SU-DHL-6 (cell line): Measurements from ENCODE around the gene SPINT1.

Experiments used
- H2AFZ ChIP-seq: fragments of 200-600 bp; sonication (generic); 2 replicates; pipeline ENCODE4 v1.6.1; 2014; ENCODE audit warnings: low read depth, mild to moderate bottlenecking, moderate library complexity, mixed read lengths, antibody characterized with exemption, low read length; ENCODE audit not compliant: severe bottlenecking
- H3F3A ChIP-seq: fragments of 200-600 bp; shearing (Covaris generic); 2 replicates; pipeline ENCODE4 v1.6.0; 2016; ENCODE audit warnings: antibody characterized with exemption, mild to moderate bottlenecking; ENCODE audit not compliant: insufficient read depth
- H3K27ac ChIP-seq: fragments of 200-600 bp; sonication (generic); 2 replicates; pipeline ENCODE4 v1.5.1; 2016; ENCODE audit warnings: low read depth, mild to moderate bottlenecking, low read length, moderate library complexity, mixed read lengths
- H3K27me3 ChIP-seq: fragments of 200-600 bp; sonication (generic), shearing (Covaris generic); 2 replicates; pipeline ENCODE4 v1.6.0; 2014; ENCODE audit warnings: mild to moderate bottlenecking, low read length
- H3K36me3 ChIP-seq: fragments of 200-600 bp; sonication (generic); 2 replicates; pipeline ENCODE4 v1.6.1; 2014; ENCODE audit warnings: mild to moderate bottlenecking, low read length, mixed read lengths
- H3K4me2 ChIP-seq: fragments of 300-600, 200-600 bp; shearing (Covaris generic), sonication (generic); 2 replicates; pipeline ENCODE4 v1.6.0; 2014; ENCODE audit warnings: low read length, low read depth, mild to moderate bottlenecking; ENCODE audit not compliant: poor library complexity, severe bottlenecking
- H3K4me3 ChIP-seq: fragments of 200-600 bp; sonication (generic); 2 replicates; pipeline ENCODE4 v1.5.1; 2014; ENCODE audit warnings: antibody characterized with exemption, low read length, mild to moderate bottlenecking, mixed read lengths; ENCODE audit not compliant: insufficient read depth, poor library complexity, severe bottlenecking
- H3K79me2 ChIP-seq: fragments of 200-600 bp; sonication (generic); 2 replicates; pipeline ENCODE4 v1.6.1; 2014; ENCODE audit warnings: mild to moderate bottlenecking, low read length, moderate library complexity; ENCODE audit not compliant: insufficient read depth
- H3K9ac ChIP-seq: fragments of 200-600 bp; sonication (generic); 2 replicates; pipeline ENCODE4 v1.7.0; 2014; ENCODE audit warnings: mild to moderate bottlenecking, low read length
- H3K9me2 ChIP-seq: fragments of 200-600 bp; sonication (generic); replicated peaks from 2 replicates; pipeline ENCODE4 v1.6.1; 2014; ENCODE audit warnings: low read length; ENCODE audit not compliant: insufficient read depth
- H3K9me3 ChIP-seq: fragments of 200-600 bp; sonication (generic); 2 replicates; pipeline ENCODE4 v1.6.1; 2014; ENCODE audit warnings: low read length, mixed read lengths; ENCODE audit not compliant: insufficient read depth
- H4K20me1 ChIP-seq: fragments of 200-600 bp; sonication (generic); 2 replicates; pipeline ENCODE4 v1.6.1; 2014; ENCODE audit warnings: low read depth, mild to moderate bottlenecking, antibody characterized with exemption, low read length, moderate library complexity, mixed read lengths
- EZH2phosphoT487 ChIP-seq: fragments of 200-600 bp; sonication (generic), shearing (Covaris generic); conservative IDR thresholded peaks from 2 replicates; pipeline ENCODE4 v1.6.1; 2018; ENCODE audit warnings: mild to moderate bottlenecking, antibody characterized with exemption, low read length, moderate library complexity, mixed read lengths
- TF ChIP-seq, protein P1 (sequence below): fragments of 200-600 bp; sonication (generic); IDR thresholded peaks from one replicate; pipeline ENCODE4 v1.5.1; 2017; ENCODE audit warnings: antibody characterized with exemption, mild to moderate bottlenecking, low read length, moderate library complexity; ENCODE audit not compliant: insufficient read depth, poor library complexity, severe bottlenecking

The SPINT1 gene

GRCh38 chr15:40863660-40864270 lies 19.9 kb downstream of the SPINT1 start:
- H3K79me2 ChIP-seq, result no peaks in the 10 kb centered on the region
- TF ChIP-seq EZH2phosphoT487, result no peak
- TF ChIP-seq, protein P1, sequence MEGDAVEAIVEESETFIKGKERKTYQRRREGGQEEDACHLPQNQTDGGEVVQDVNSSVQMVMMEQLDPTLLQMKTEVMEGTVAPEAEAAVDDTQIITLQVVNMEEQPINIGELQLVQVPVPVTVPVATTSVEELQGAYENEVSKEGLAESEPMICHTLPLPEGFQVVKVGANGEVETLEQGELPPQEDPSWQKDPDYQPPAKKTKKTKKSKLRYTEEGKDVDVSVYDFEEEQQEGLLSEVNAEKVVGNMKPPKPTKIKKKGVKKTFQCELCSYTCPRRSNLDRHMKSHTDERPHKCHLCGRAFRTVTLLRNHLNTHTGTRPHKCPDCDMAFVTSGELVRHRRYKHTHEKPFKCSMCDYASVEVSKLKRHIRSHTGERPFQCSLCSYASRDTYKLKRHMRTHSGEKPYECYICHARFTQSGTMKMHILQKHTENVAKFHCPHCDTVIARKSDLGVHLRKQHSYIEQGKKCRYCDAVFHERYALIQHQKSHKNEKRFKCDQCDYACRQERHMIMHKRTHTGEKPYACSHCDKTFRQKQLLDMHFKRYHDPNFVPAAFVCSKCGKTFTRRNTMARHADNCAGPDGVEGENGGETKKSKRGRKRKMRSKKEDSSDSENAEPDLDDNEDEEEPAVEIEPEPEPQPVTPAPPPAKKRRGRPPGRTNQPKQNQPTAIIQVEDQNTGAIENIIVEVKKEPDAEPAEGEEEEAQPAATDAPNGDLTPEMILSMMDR, result no peak
- H3K27me3 ChIP-seq, result no peaks in the 10 kb centered on the region
- H3K9ac ChIP-seq, result no peak overlapping the region
- H3K9me2 ChIP-seq, result no peaks in the 10 kb centered on the region
- H3K27ac ChIP-seq, result no peak overlapping the region
- H2AFZ ChIP-seq, result no peak overlapping the region
- H3F3A ChIP-seq, result no peaks in the 10 kb centered on the region
- H3K4me2 ChIP-seq, result no peak overlapping the region
- H3K36me3 ChIP-seq, result no peaks in the 10 kb centered on the region
- no peaks in the 10 kb centered on the region for H4K20me1 ChIP-seq
- no peaks in the 10 kb centered on the region for H3K9me3 ChIP-seq
- H3K4me3 ChIP-seq, result no peak overlapping the region

DNA sequence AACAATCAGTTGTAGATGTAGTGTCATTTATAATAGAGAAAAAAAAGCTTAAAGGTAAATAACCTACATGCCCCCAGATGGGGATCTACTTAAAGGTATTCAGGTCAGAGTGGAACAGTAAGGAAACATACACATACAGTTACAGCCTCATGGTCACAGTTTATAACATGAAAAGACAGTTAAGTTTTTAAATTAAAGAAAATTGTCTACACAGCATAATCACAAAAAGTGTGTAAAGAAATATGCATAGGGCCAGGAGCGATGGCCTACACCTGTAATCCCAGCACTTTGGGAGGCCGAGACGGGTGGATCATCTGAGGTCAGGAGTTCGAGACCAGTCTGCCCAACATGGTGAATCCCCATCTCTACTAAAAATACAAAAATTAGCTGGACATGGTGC lies 23.4 kb downstream of the SPINT1 start:
- TF ChIP-seq, protein P1, result no peak
- TF ChIP-seq EZH2phosphoT487, result no peak
- H4K20me1 ChIP-seq, result no peaks in the 10 kb centered on the region
- no peaks in the 10 kb centered on the region for H3K36me3 ChIP-seq
- no peak overlapping the region for H3K9ac ChIP-seq
- no peak overlapping the region for H3K4me3 ChIP-seq
- H3K27me3 ChIP-seq, result no peaks in the 10 kb centered on the region
- H3K9me3 ChIP-seq, result no peaks in the 10 kb centered on the region
- H3K9me2 ChIP-seq, result no peaks in the 10 kb centered on the region
- no peaks in the 10 kb centered on the region for H3K79me2 ChIP-seq
- no peak overlapping the region for H3K27ac ChIP-seq
- H3K4me2 ChIP-seq, result no peak overlapping the region
- no peak overlapping the region for H2AFZ ChIP-seq
- no peaks in the 10 kb centered on the region for H3F3A ChIP-seq

DNA sequence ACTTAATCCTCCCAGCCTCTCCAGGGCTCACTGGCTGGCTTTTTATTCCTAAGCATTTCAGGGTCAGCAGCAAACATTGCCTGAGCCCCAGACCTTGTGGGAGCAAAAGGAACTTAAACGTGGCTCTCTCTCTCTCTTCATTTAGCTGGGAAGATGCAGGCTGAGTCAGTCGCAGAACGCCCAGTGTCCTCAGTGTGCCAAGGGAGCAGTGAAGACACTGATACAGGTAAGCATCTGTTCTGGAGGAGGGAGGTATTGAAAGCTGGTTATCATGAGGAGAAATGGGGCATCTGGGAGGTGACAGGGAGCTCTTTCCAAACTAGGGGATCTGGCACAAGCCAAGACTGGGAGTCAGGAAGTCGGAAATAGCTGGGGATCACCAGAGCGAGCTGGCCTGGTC lies 25.8 kb downstream of the SPINT1 start:
- no peak for TF ChIP-seq EZH2phosphoT487
- TF ChIP-seq, protein P1, result no peak
- Histone ChIP-seq H3K9ac (no peak overlapping the region), H3K79me2 (no peaks in the 10 kb centered on the region), H3K27me3 (no peaks in the 10 kb centered on the region), H3K4me3 (no peak overlapping the region), H3K36me3 (no peaks in the 10 kb centered on the region), H3K9me3 (no peaks in the 10 kb centered on the region), H3K4me2 (no peak overlapping the region), H2AFZ (no peak overlapping the region), H3F3A (no peaks in the 10 kb centered on the region), H4K20me1 (no peaks in the 10 kb centered on the region), H3K27ac (no peak overlapping the region), H3K9me2 (no peaks in the 10 kb centered on the region)
